ENCODE data around the gene MYBPH.

DNA sequence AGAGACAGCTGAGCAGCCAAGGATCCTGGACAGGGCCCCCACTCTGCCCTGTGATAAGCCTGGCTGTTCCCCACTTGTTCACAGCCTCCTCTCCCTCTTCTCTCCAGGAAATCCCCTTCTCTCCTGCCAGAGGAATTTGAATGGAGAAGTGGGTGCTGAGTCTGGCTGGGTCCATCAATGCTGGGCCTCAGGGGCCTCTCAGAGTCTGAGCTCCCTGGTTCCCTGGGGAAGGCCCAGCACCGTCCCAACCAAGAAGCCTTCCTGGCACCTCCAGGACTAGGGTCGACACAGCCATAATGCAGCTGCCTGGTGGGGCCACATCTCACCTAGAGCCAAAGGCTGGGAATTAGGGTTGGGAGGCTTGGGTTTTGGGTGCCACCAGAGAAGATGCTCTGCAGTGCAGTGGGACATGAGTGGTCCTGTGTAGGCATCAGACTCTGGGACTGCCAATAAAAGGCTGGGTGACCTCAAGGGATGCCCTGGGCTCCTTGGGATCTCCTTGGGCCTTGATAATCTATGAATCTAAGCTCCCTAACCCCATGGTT lies 2.5 kb downstream of the MYBPH start:
- TF ChIP-seq, protein P1, sequence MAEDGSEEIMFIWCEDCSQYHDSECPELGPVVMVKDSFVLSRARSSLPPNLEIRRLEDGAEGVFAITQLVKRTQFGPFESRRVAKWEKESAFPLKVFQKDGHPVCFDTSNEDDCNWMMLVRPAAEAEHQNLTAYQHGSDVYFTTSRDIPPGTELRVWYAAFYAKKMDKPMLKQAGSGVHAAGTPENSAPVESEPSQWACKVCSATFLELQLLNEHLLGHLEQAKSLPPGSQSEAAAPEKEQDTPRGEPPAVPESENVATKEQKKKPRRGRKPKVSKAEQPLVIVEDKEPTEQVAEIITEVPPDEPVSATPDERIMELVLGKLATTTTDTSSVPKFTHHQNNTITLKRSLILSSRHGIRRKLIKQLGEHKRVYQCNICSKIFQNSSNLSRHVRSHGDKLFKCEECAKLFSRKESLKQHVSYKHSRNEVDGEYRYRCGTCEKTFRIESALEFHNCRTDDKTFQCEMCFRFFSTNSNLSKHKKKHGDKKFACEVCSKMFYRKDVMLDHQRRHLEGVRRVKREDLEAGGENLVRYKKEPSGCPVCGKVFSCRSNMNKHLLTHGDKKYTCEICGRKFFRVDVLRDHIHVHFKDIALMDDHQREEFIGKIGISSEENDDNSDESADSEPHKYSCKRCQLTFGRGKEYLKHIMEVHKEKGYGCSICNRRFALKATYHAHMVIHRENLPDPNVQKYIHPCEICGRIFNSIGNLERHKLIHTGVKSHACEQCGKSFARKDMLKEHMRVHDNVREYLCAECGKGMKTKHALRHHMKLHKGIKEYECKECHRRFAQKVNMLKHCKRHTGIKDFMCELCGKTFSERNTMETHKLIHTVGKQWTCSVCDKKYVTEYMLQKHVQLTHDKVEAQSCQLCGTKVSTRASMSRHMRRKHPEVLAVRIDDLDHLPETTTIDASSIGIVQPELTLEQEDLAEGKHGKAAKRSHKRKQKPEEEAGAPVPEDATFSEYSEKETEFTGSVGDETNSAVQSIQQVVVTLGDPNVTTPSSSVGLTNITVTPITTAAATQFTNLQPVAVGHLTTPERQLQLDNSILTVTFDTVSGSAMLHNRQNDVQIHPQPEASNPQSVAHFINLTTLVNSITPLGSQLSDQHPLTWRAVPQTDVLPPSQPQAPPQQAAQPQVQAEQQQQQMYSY (CRISPR knock-in tag; IDR thresholded peaks at IDR 0.05) = no peak
- no peak for TF ChIP-seq POLR2A (IDR thresholded peaks at IDR 0.05; ENCODE audit: insufficient read depth in 1 of 2, low read depth in 2 of 2, low read length in 2 of 2)
- no peak for TF ChIP-seq HOXD1 (CRISPR knock-in tag; IDR thresholded peaks at IDR 0.05)
- TF ChIP-seq SPEN (CRISPR knock-in tag; IDR thresholded peaks at IDR 0.05; ENCODE audit: low read depth) = no peak
- TF ChIP-seq, protein P2, sequence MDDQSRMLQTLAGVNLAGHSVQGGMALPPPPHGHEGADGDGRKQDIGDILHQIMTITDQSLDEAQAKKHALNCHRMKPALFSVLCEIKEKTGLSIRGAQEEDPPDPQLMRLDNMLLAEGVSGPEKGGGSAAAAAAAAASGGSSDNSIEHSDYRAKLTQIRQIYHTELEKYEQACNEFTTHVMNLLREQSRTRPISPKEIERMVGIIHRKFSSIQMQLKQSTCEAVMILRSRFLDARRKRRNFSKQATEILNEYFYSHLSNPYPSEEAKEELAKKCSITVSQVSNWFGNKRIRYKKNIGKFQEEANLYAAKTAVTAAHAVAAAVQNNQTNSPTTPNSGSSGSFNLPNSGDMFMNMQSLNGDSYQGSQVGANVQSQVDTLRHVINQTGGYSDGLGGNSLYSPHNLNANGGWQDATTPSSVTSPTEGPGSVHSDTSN (CRISPR knock-in tag; IDR thresholded peaks at IDR 0.05; ENCODE audit: borderline replicate concordance) = no peak
- TF ChIP-seq FOXK2 (IDR thresholded peaks at IDR 0.05) = no peak
- TF ChIP-seq ZNF644 (CRISPR knock-in tag; IDR thresholded peaks at IDR 0.05; ENCODE audit: low read depth) = no peak

Measured in HepG2 (cell line).